Thyroid gland (tissue), 4 donors: Measurements from ENCODE around the gene FKBP1A.

Experiments used
- POLR2A ChIP-seq, 2 donors: fragments of 450-650 bp; IDR thresholded peaks; one replicate each; pipeline ENCODE4 v1.6.1; 2017; ENCODE audit warnings: antibody characterized with exemption in 2 of 2, mild to moderate bottlenecking in 2 of 2, moderate library complexity in 1 of 2
- TF ChIP-seq, protein P1 (sequence below), 6 experiments: fragments of 200-600 bp in 3 of 6; fragments of 450-650 bp in 3 of 6; sonication (generic) in 3 of 6; IDR thresholded peaks; one replicate each; pipeline ENCODE4 v1.5.1; 2016 to 2019; ENCODE audit warnings: antibody characterized with exemption in 6 of 6, mild to moderate bottlenecking in 2 of 6, inconsistent platforms in 1 of 6, moderate library complexity in 1 of 6

DNA sequence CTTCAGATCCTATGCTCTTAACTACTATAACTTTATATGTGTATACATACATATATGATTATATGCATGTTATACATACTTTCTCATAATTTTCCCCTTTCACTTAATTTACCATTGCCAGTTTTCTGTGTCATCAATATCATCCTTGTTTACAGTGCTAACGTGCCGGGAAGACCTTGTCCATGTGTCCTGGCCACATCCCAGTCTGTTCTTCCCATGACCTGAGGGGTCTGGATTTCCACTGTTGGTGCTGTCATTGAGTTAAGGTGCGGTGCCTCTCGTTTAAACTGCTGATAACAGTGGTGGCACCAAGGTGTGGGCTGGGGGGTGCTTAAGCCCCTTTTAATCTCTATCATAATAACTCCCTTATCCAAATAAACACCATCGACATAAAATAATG, 55.4 kb downstream of the FKBP1A start:
- TF ChIP-seq, protein P1, sequence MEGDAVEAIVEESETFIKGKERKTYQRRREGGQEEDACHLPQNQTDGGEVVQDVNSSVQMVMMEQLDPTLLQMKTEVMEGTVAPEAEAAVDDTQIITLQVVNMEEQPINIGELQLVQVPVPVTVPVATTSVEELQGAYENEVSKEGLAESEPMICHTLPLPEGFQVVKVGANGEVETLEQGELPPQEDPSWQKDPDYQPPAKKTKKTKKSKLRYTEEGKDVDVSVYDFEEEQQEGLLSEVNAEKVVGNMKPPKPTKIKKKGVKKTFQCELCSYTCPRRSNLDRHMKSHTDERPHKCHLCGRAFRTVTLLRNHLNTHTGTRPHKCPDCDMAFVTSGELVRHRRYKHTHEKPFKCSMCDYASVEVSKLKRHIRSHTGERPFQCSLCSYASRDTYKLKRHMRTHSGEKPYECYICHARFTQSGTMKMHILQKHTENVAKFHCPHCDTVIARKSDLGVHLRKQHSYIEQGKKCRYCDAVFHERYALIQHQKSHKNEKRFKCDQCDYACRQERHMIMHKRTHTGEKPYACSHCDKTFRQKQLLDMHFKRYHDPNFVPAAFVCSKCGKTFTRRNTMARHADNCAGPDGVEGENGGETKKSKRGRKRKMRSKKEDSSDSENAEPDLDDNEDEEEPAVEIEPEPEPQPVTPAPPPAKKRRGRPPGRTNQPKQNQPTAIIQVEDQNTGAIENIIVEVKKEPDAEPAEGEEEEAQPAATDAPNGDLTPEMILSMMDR (IDR thresholded peaks at IDR 0.05), result no peak
- no peak for TF ChIP-seq POLR2A (IDR thresholded peaks at IDR 0.05)
